Stimulated activated naive B cell treated with anti-CD40 and anti-IgM and Interleukin-4, amounts not matched to agents 10 μg/mL and 1 μg/mL and 100 μg/mL, for 72 hours (primary cell): ENCODE results near the gene NOP53.
"Not testable (repeated sequence)": the region's sequence is repeated elsewhere in the genome, so short reads cannot be mapped to it uniquely, and the experiment has no call there.

ENCODE experiments used
- ATAC-seq, 2 donors: fragments of 150-1000 bp; cut with Tn5 transposase; replicated peaks; 2 replicates each; pipeline ENCODE4 v1.10.0; 2021; ENCODE audit warnings: moderate library complexity in 1 of 2
- DNase-seq: peaks from one replicate; pipeline ENCODE4 v3.0.0; 2021
- H3K27ac Mint-ChIP-seq: one replicate; pipeline ENCODE4 v1.8.0; 2022; ENCODE audit warnings: mild to moderate bottlenecking, mixed read lengths
- H3K27me3 Mint-ChIP-seq, 2 donors: one replicate each; pipeline ENCODE4 v1.8.0; 2022; ENCODE audit warnings: mixed read lengths in 2 of 2
- H3K36me3 Mint-ChIP-seq, 2 donors: one replicate each; pipeline ENCODE4 v1.8.0; 2022; ENCODE audit warnings: mixed read lengths in 2 of 2, mild to moderate bottlenecking in 1 of 2
- H3K4me1 Mint-ChIP-seq, 2 donors: one replicate each; pipeline ENCODE4 v1.8.0; 2022; ENCODE audit warnings: mixed read lengths in 2 of 2, mild to moderate bottlenecking in 1 of 2
- H3K4me3 Mint-ChIP-seq, 2 donors: one replicate each; pipeline ENCODE4 v1.8.0; 2022; ENCODE audit warnings: mild to moderate bottlenecking in 2 of 2, mixed read lengths in 2 of 2, moderate library complexity in 1 of 2
- H3K9me3 Mint-ChIP-seq, 2 donors: one replicate each; pipeline ENCODE4 v1.8.0; 2022; ENCODE audit warnings: mixed read lengths in 2 of 2, mild to moderate bottlenecking in 1 of 2

The NOP53 gene

DNA sequence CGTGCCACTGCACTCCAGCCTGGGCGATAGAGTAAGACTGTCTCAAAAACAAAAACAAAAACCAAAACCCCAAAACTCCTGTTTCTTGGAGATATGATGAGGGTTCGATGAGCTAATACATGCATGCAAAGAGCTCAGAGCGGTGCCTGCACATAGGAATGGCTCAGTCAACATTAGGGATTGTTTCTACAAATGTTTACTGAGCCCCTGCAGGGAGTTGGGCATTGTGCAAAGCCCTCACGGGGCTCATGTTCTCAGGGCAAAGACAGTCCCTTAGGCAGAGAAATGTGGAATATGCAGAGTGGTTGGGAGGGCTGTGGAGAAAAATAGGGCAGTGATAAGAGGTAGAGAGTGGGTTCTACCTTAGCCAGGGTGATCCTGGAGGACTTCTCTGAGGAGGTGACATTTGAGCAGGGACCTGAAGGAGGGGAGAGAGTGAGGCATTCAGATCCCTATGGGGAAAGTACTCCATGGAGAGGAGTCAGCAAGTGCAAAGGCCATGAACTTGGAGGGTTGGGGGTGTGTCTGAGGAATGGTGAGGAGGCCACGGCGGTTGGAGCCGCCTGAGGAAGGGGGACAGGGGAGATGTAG lies 33.6 kb upstream of the NOP53 start:
- peaks cover 8 to 10% of the 10 kb centered on the region in 2 donors for H3K9me3 Mint-ChIP-seq
- H3K27me3 Mint-ChIP-seq = peaks cover 51 to 55% of the 10 kb centered on the region in 2 donors
- no peak for DNase-seq
- H3K4me1 Mint-ChIP-seq = peaks cover 7% of the 10 kb centered on the region in 2 donors
- H3K36me3 Mint-ChIP-seq = peaks cover 6 to 8% of the 10 kb centered on the region in 2 donors
- no peak for ATAC-seq
- no peak overlapping the region for H3K27ac Mint-ChIP-seq
- H3K4me3 Mint-ChIP-seq = no peak overlapping the region

DNA sequence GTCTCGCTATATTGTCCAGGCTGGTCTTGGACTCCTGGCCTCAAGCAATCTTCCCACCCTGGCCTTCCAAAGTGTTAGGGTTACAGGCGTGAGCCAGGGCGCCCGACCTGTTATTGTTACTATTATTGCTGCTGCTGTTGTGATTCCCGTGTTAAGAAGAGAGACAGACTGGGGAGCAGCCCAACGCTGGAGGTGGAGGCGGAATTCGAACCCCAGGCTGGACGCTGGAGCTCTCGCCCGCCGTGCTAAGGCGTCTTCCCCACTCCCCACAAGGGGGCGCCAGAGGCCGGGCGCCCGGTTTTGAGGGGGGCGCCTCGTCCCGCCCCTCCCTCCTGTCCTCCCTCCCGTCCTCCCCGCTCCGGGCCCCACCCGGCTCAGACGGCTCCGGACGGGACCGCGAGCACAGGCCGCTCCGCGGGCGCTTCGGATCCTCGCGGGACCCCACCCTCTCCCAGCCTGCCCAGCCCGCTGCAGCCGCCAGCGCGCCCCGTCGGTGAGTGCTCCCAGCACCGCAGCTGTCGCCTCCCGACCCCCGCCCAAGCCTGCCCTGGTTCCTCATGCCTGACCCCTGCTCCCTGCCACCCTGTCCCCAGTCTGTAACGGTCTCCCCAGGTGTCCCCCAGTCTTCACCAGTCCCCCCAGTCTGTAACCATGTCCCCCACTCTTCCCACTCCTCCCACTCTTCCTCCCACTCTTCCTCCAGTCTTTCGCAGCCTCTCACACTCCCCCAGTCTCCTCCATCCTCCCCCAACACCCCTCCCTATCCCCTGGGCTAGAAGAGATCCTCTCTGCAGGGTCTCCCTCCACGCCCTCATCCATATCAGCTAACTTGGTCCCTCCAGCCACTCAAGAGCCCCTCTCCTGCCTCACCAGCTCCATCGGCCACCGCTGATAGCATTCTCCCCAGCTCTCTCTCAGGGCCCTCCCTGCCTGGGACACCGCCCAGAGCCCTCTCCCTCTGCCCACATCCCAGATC lies 32.0 kb upstream of the NOP53 start, which contains the start of gene EHD2:
EHD2 (plus strand) TSS at position 377 of the 976 bp plus-strand sequence. CDS start 3,191 bp downstream, outside the sequence.
- no peak within 1 kb of the TSS for H3K27ac Mint-ChIP-seq
- H3K27me3 Mint-ChIP-seq = peaks cover 47 to 52% of the 10 kb centered on the region in 2 donors
- peaks cover 6 to 8% of the 10 kb centered on the region in 2 donors for H3K36me3 Mint-ChIP-seq
- peaks cover 8 to 10% of the 10 kb centered on the region in 2 donors for H3K9me3 Mint-ChIP-seq
- ATAC-seq = peak; percentile 52 to 58
- H3K4me1 Mint-ChIP-seq = peaks cover 0 to 2% of the 10 kb centered on the region in 2 donors
- peak within 1 kb of the TSS in 1 of 2 donors; percentile 17 for H3K4me3 Mint-ChIP-seq
- no peak for DNase-seq

DNA sequence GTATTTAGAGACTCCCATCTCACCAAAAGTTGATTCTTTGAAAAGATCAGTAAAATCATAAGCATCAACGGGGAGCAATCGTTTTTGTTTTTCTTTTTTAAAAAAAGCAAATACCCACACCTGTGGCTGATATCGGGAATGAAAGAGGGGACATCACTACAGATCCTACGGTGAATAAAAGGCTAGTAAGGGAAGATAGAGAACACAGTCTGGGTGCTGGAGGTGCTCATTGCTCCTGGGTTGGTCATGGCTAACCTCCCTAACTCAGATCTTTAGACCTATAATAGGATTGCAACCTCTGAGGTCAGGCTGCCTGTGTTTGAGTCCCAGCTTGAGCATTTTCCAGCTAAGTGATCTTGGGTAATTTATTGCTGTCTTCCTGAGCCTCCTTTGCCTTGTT lies 31.0 kb upstream of the NOP53 start:
- DNase-seq (no peak), ATAC-seq (no peak)
- Mint-ChIP-seq H3K36me3 (peaks cover 6 to 8% of the 10 kb centered on the region in 2 donors), H3K27ac (no peak overlapping the region), H3K9me3 (peaks cover 8 to 10% of the 10 kb centered on the region in 2 donors), H3K4me3 (no peak overlapping the region), H3K4me1 (peaks cover 0 to 2% of the 10 kb centered on the region in 2 donors), H3K27me3 (peaks cover 47 to 52% of the 10 kb centered on the region in 2 donors)

GRCh38 chr19:47714855-47715254 lies 30.5 kb upstream of the NOP53 start:
- H3K4me1 Mint-ChIP-seq, H3K36me3 Mint-ChIP-seq, DNase-seq, H3K4me3 Mint-ChIP-seq, H3K27ac Mint-ChIP-seq, ATAC-seq, H3K9me3 Mint-ChIP-seq: not testable (repeated sequence)
- H3K27me3 Mint-ChIP-seq = peaks cover 47 to 54% of the 10 kb centered on the region in 2 donors

DNA sequence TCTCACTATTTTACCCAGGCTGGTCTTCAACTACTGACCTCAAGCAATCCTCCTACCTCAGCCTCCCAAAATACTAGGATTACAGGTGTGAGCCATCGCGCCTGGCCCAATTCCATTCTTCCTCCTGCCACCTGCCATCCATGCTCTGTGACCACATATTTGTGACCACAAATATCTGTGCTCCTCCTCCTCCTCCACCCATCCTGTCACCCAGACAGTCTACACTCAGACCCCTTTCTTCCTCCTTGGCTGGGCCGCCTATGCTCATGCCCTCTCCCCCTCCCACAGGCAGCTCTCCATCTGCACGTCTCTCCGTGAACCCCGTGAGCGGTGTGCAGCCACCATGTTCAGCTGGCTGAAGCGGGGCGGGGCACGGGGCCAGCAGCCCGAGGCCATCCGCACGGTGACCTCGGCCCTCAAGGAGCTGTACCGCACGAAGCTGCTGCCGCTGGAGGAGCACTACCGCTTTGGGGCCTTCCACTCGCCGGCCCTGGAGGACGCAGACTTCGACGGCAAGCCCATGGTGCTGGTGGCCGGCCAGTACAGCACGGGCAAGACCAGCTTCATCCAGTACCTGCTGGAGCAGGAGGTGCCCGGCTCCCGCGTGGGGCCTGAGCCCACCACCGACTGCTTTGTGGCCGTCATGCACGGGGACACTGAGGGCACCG lies 28.9 kb upstream of the NOP53 start:
- Mint-ChIP-seq H3K4me3 (no peak overlapping the region), H3K4me1 (peaks cover 0 to 2% of the 10 kb centered on the region in 2 donors), H3K9me3 (peaks cover 8 to 10% of the 10 kb centered on the region in 2 donors), H3K36me3 (peaks cover 6 to 8% of the 10 kb centered on the region in 2 donors), H3K27me3 (peaks cover 50 to 60% of the 10 kb centered on the region in 2 donors), H3K27ac (no peak overlapping the region)
- ATAC-seq (no peak), DNase-seq (no peak)

DNA sequence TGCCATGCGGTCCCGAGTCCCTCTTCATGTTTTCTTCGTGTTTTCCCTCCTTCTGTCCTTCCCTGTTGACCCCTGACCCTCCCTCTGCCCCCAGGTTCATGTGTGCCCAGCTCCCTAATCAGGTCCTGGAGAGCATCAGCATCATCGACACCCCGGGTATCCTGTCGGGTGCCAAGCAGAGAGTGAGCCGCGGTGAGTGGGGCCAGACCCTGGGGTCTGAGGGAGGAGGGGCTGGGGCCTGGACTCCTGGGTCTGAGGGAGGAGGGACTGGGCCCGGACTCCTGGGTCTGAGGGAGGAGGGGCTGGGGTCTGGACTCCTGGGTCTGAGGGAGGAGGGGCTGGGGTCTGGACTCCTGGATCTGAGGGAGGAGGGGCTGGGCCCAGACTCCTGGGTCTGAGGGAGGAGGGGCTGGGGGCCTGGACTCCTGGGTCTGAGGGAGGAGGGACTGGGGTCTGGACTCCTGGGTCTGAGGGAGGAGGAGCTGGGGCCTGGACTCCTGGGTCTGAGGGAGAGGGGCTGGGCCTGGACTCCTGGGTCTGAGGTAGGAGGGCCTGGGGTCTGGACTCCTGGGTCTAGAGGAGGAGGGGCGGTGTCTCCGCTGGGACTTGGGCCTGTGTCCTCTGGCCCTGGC lies 26.8 kb upstream of the NOP53 start:
- not testable (repeated sequence) for H3K36me3 Mint-ChIP-seq, H3K4me3 Mint-ChIP-seq, ATAC-seq, H3K9me3 Mint-ChIP-seq, H3K27ac Mint-ChIP-seq, H3K4me1 Mint-ChIP-seq, DNase-seq
- H3K27me3 Mint-ChIP-seq = peaks cover 34 to 48% of the 10 kb centered on the region in 2 donors

DNA sequence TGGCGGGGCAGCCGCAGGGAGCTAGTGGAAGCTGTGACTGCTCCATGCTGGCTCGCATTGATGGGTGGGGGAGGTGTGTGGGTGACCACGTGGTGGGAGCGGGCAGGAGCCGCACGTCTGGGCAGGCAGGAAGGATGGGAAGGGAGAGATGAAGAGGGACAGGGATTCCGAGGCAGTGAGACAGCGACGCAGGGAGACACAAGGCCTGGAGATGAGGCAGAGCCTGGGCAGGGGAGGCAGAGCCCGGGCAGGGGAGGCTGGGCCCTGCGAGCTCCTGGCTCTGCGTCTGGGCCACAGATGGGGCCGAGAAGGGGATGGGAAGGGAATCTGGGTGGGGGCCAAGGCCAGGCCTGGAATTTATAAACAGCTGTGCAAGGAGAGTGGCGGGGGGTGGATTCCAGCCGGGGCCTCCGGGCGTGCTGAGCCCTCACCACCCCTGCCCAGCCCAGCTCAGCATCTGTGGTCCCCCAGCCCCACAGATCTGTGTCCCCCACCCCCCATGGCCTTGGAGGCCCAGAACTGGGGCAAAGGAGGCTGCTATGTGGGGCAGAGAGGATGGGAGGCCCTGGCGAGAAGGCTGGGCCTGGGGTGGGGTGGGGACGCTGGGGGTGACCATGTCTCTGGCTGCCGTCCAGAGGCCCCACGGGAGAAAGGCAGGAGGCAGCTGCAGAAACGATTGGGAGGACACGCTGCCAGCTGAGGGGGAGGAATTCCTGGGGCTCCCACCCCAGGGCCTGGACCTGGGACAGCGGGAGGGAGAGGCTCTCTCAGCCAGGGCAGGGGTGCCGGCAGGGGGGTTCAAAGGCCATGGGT lies 26.1 kb upstream of the NOP53 start:
- Mint-ChIP-seq H3K4me3 (no peak overlapping the region), H3K27me3 (peaks cover 27 to 42% of the 10 kb centered on the region in 2 donors), H3K36me3 (peaks cover under 1% of the 10 kb centered on the region in 2 donors), H3K4me1 (no peaks in the 10 kb centered on the region), H3K27ac (no peak overlapping the region), H3K9me3 (peaks cover 2% of the 10 kb centered on the region in 2 donors)
- DNase-seq = no peak
- ATAC-seq = no peak

GRCh38 chr19:47720669-47721422 lies 24.5 kb upstream of the NOP53 start:
- no peaks in the 10 kb centered on the region for H3K36me3 Mint-ChIP-seq

GRCh38 chr19:47723581-47723940 lies 21.8 kb upstream of the NOP53 start:
- no peak overlapping the region for H3K4me3 Mint-ChIP-seq
- peak in 1 of 2 donors; percentile 58 for ATAC-seq
- DNase-seq = no peak
- H3K9me3 Mint-ChIP-seq = no peaks in the 10 kb centered on the region
- H3K27ac Mint-ChIP-seq = no peak overlapping the region
- peaks cover 0 to 4% of the 10 kb centered on the region in 2 donors for H3K4me1 Mint-ChIP-seq
- no peaks in the 10 kb centered on the region for H3K36me3 Mint-ChIP-seq
- H3K27me3 Mint-ChIP-seq = peaks cover 25 to 32% of the 10 kb centered on the region in 2 donors

More at GRCh38 chr19:47720669-47721422, 24.5 kb upstream of the NOP53 start:
- no peak overlapping the region for H3K4me3 Mint-ChIP-seq
- H3K4me1 Mint-ChIP-seq = no peaks in the 10 kb centered on the region
- DNase-seq = no peak
- no peak overlapping the region for H3K27ac Mint-ChIP-seq
- H3K9me3 Mint-ChIP-seq = no peaks in the 10 kb centered on the region
- no peak for ATAC-seq
- peaks cover 23 to 33% of the 10 kb centered on the region in 2 donors for H3K27me3 Mint-ChIP-seq

DNA sequence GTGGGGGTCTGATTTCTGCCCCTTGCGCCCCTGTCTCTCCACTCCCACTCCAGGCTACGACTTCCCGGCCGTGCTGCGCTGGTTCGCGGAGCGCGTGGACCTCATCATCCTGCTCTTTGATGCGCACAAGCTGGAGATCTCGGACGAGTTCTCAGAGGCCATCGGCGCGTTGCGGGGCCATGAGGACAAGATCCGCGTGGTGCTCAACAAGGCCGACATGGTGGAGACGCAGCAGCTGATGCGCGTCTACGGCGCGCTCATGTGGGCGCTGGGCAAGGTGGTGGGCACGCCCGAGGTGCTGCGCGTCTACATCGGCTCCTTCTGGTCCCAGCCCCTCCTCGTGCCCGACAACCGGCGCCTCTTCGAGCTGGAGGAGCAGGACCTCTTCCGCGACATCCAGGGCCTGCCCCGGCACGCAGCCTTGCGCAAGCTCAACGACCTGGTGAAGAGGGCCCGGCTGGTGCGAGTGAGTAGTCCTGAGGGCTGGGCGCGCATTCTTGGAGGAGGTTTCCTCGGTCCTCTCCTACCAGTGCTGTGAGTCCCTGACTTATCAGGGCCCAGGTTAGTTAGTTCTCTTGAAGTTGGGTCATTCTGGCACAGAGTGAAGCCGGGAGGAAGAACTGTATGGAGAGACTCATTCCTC lies 19.5 kb upstream of the NOP53 start:
- DNase-seq (no peak), ATAC-seq (no peak)
- H3K4me1 Mint-ChIP-seq = peaks cover 14 to 17% of the 10 kb centered on the region in 2 donors
- H3K9me3 Mint-ChIP-seq = peaks cover 2 to 3% of the 10 kb centered on the region in 2 donors
- peaks cover 0 to under 1% of the 10 kb centered on the region in 2 donors for H3K36me3 Mint-ChIP-seq
- peaks cover 41 to 43% of the 10 kb centered on the region in 2 donors for H3K27me3 Mint-ChIP-seq
- H3K4me3 Mint-ChIP-seq = no peak overlapping the region
- no peak overlapping the region for H3K27ac Mint-ChIP-seq

DNA sequence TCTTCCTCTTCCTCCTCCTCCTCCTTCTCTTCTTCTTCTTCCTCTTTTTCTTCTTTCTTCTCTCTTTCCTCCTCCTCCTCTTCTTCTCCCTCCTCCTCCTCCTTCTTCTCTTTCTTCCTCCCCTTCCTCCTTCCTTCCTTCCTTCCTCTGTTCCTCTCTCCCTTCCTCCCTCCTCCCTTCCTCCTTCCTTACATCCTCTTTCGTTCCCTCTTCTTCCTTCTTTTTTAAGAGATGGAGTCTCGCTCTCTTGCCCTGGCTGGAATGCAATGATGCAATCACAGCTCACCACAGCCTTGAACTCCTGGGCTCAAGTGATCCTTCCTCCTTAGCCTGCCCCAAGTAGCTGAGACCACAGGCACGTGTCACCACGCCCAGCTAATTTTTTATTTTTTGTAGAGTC lies 18.9 kb upstream of the NOP53 start:
- Mint-ChIP-seq H3K9me3 (peaks cover 2 to 4% of the 10 kb centered on the region in 2 donors), H3K4me1 (peaks cover 14 to 17% of the 10 kb centered on the region in 2 donors), H3K4me3 (no peak overlapping the region), H3K27ac (no peak overlapping the region), H3K36me3 (peaks cover 0 to 2% of the 10 kb centered on the region in 2 donors), H3K27me3 (peaks cover 42 to 44% of the 10 kb centered on the region in 2 donors)
- DNase-seq (no peak), ATAC-seq (no peak)

DNA sequence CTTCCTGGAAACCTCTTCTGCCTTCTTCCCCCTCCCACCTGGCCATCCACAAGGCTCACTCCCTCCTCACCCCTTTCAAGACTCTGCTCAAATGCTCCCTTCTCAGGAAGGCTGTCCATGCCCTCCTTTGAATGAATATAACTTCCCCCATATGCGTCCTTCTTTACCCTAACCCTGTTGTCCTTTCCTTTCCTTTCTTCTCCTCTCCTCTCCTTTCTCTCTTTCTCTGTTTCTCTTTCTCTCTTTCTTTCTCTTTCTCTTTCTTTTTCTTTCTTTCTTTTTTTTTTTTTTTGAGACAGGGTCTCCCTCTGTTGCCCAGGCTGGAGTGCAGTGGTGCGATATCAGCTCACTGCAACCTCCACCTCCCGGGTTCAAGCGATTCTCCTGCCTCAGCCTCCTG lies 17.1 kb upstream of the NOP53 start:
- H3K4me3 Mint-ChIP-seq, H3K36me3 Mint-ChIP-seq, H3K27ac Mint-ChIP-seq, H3K9me3 Mint-ChIP-seq, ATAC-seq, DNase-seq: not testable (repeated sequence)
- H3K27me3 Mint-ChIP-seq = peaks cover 41 to 42% of the 10 kb centered on the region in 2 donors
- peaks cover 14 to 17% of the 10 kb centered on the region in 2 donors for H3K4me1 Mint-ChIP-seq
